ENCODE measurements around the gene NFIX.

The NFIX gene

DNA sequence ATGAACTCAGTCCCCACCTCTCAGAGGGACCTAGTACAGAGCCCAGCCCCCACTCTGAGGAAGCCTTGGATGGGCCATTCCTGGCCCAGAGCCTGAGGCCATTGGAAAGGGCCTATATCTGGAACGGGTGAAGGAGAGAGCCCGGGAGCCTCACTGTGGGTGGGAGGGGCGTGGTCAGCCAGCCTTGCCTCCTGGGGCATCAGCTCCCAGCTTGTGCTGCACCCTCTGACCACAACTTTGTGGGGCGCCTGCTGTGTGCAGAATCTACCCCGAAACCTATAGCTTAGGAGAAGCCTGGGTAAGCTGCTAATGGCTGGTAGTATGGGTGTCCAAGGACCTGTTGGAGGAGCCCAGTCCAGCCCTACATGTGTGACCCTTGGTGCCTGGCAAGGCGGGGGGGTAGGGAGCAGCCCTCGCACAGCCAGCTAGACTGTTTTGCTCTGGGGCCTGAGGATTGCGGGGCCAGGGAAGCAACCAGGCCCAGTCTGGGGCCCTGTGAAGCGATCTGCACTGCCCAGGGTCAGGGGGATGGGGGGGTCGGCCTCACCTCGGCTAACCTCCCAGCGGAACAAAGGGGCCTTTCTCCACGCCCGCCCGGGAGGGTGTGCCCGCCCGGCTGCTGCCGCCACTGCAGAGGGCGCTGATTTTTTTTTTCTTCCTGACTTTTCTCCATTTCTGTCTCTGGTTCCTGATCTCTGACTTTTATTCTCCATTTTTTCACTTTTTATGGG, 65.1 kb downstream of the NFIX start:
- no peak for DNase-seq

- peak; percentile 72 for DNase-seq
Observed at GRCh38 chr19:13060964-13061927, 66.0 kb downstream of the NFIX start.

DNA sequence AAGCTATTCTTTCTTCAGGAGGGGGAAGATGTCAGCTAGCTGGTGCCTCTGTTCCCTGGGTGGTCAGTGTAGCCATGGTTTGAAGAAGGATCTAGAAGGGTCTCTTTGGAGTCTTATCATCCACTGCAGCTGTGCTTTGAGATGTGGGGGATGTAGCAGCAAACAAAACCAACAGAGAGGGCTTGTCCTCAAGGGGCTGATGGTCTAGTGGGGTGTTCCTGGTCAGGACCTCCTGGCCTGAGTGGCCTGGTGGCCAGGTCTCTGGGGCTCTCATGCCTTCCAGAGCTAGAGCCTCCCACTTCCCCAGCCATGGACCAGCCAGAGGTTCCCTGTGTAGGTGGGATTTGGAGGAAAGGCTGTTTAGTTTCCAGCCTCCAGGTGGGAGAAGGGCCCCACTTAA, 67.0 kb downstream of the NFIX start:
- no peak for DNase-seq

- DNase-seq: no peak
Observed at GRCh38 chr19:13063461-13064091, 68.3 kb downstream of the NFIX start.

DNA sequence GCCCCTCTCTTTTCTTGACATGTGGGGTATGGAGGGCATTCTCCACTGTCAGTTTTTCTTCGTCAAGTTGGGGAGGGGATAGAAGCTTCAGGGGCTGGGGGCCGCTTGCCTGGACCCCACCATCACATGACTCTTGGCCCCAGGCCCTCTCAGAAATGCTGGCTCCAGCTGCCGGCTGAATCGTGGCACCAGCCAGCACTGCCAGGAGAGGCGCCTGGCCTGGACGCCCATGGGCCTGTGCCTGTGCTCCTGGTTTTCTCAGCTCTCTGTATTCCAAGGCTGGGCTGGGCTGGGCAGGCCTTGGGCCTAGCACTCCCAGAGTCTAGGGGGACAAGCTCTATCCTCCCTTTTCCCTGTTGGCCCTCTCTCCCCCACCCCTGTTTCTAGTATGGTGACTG, 68.8 kb downstream of the NFIX start:
- no peak for DNase-seq

- DNase-seq: no peak
Observed at GRCh38 chr19:13066226-13066625, 71.0 kb downstream of the NFIX start.

DNA sequence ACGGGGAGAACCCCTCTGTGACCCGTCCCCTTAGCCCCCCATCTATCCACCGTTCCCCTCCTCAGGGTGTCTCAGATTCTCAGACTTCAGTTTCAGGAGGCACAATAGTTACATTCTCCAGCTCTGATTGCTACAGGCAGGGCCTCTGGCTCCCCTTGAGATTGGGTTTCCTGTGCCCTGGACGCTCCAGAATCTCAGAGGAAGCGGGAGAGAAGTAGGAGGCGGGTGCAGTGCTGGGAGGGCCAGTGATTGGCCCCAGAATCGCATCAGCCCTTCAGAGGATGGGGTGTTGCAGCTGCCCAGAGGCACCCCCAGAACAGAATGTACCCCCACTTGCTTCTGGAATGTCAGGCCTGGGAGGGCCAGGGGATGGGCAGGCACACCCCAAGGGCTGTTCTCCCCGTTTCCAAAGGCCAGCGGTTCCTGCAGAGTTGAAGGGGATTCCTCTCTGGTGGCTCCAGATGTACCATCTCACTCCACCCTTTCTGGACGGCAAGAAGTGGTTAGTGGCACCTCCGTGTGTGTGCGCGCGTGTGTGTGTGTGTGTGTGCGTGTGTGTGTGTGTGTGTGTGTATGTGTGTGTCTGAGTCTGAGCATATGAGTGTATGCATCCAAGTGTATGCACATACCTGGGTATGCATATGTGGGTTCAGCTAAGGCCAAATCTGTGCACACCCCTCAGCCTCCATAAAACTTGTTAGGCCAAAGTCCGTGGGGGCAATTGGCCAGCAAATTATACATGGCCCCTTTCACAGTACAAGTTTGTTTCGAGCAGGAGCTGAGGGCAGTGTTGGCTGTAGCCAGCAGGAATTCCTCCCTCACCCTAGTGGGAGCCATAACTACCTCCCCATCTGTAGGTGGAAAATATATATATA, 71.9 kb downstream of the NFIX start:
- DNase-seq: no peak

GRCh38 chr19:13068085-13068846, 73.0 kb downstream of the NFIX start:
- no peak for DNase-seq

GRCh38 chr19:13069415-13070359, 74.4 kb downstream of the NFIX start:
- DNase-seq: no peak

- no peak for DNase-seq
Observed at GRCh38 chr19:13070425-13071140, 75.3 kb downstream of the NFIX start.

GRCh38 chr19:13071444-13072187, 76.3 kb downstream of the NFIX start:
- no peak for DNase-seq

DNA sequence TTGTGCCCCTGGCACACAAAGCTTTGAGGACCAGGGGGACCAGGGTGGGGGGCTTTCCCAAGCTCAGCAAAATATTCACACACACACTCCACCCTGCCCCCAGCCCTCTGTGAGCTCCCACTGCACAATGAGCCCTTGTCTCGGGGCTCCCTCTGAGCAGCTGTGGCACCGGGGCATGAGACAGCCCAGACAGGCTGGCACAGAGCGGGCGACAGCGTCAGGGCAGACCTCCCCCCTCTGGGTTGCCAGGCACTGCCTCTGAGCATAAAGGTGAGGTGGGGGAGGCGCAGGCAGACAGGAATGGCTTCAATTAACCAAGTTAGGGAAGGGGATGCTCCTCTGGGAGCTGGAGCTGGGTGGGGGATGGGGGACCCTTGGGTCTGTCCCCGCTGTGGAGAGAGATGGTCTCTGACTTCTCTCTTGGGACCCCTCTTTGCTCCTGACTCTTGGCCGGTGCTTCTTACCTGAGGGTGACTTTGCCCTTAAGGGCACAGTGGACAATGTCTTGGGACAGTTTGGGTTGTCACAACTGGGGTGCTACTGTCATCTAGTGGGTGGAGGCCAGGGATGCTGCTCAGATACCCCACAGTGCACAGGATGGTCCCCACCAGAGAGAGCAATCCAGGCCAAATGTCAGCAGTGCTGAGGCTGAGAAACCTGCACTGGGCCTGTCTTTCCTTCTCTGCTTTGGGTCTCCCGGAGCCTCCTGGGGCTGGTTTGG, 77.1 kb downstream of the NFIX start:
- no peak for DNase-seq

DNA sequence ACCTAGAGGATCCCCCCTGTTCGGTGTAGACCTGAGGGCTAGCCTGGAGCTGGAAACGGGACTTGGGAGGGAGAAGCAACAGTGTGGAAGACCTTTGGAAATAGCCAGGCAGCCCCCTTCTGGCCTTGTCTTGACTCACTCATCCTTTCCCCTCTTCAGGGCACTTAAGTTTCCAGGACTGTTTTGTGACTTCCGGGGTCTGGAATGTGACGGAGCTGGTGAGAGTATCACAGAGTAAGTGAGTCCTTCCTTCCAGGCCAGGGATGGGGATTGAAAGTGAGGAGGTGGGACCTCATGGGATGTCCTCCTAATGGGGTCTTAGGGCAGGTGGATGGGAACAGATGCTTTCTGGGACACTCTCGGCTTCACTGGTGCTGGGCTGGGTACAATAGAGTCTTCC, 78.0 kb downstream of the NFIX start:
- DNase-seq: no peak

DNA sequence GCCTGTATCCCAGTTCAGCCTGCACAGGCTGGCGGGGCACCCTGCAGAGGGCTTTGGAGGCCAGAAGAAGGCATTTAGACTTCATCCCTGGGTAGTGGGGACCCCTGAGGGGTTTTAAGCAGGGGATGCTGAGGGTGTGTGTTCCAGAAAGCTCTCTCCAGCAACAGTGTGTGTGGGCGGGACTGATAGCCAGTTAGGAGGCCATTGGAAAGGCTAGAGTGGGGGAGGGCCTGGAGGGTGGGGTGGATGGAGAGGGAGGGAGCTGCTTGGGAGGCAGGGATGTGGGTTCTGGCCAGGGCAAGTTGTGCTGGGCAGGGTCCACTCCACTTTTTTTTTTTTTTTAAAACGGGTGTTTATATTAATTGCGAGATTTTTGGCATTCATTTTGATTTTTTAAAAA, 79.1 kb downstream of the NFIX start:
- no peak for DNase-seq

DNA sequence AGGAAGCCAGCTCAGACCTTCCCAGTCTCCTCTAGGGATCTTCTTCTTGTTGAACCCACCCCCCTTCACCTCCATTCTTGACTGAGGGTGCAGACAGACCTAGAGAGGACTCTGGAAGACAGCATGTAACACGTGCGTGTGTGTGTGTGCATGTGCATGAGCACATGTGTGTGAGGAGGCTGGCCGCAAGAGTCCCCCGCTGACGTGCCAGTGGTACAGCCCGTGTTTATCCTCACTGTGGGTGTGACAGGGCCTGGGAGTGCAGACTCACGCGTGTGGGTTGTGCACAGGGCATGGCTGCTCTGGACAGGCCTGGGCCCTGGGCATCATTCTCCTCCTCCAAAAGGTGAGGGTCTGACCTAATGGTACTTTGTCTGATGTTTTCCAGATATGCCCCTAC, 81.0 kb downstream of the NFIX start:
- DNase-seq: no peak

GRCh38 chr19:13076787-13077186, 81.5 kb downstream of the NFIX start:
- no peak for DNase-seq

DNA sequence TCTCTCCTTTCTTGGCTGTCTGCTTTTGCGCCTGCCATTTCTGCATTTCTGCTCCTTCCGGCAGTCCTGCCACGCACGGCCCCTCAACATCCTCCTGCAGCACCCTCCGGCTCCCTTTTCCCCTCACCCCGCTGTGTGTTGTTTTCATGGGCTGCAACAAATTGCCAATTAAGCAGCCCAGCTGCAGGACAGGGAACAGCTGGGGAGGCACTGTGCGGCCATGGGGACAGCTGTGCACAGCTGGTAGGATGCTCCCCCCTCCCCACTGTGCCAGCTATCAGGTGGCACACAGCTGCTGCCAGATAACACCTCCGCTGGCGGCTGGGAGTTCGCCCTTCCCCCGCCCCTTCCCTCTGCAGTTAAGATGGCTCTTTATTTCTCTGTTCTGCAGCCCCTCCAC, 82.0 kb downstream of the NFIX start:
- no peak for DNase-seq

GRCh38 chr19:13078381-13078780, 83.1 kb downstream of the NFIX start:
- no peak for DNase-seq

Data from activated T-cell treated with anti-CD3 and anti-CD28 coated beads for 4 hours (primary cell).